Measurements from ENCODE around the gene COL9A1.

DNA sequence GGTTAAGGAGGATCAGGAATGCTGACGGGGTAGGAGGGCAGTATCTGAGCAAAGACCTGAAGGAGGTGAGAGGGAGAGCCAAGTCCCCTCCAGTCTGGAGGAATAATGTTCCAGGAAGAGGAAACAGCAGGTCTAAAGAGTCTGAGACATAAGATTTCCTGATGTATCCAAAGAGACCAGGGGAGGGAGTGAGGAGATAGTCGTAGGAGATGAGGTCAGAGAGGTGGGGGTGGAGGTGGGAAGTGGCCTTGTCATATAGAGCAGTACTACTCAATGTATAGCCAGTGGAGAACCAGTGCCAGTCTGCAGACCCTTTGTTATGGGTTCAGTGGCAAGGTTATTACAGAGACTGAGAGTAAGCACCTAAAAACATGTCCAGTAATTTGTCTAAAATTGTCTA lies 130.6 kb downstream of the COL9A1 start:
- TF ChIP-seq POLR2AphosphoS5 (IDR thresholded peaks at IDR 0.05; ENCODE audit: insufficient read depth in 1 of 2, low read depth in 1 of 2) (no peak), POLR2A (IDR thresholded peaks at IDR 0.05) (no peak)
